GM23338 (cell line): ENCODE results near the gene SLX9. TPM values are rescaled to one million over a fixed set of nuclear protein-coding genes. Genes with fewer than 3 reads are reported as not detected.

ENCODE experiments used
- ATAC-seq: fragments of 200-7000 bp; cut with Tn5 transposase; 3 replicates; pipeline ENCODE4 v1.9.1; 2020
- DNase-seq: peaks from one replicate; pipeline ENCODE4 v3.0.0-alpha.2; 2015; ENCODE audit warnings: low spot score
- H2AFZ ChIP-seq: fragments of 200-600 bp; sonication (generic); 2 replicates; pipeline ENCODE4 v1.8.0; 2016; ENCODE audit warnings: antibody characterized with exemption, mild to moderate bottlenecking, moderate library complexity
- H3F3A ChIP-seq: fragments of 200-600 bp; sonication (generic); replicated peaks from 2 replicates; pipeline ENCODE4 v1.8.0; 2017; ENCODE audit warnings: antibody characterized with exemption, mixed run types, low read depth
- H3K27ac ChIP-seq: fragments of 200-600 bp; sonication (generic); 2 replicates; pipeline ENCODE4 v1.6.1; 2016; ENCODE audit warnings: low read depth
- H3K27me3 ChIP-seq: fragments of 200-600 bp; sonication (generic); 2 replicates; pipeline ENCODE4 v1.8.0; 2016; ENCODE audit warnings: mild to moderate bottlenecking, mixed run types, moderate library complexity; ENCODE audit not compliant: insufficient read depth
- H3K36me3 ChIP-seq: fragments of 200-600 bp; sonication (generic); 2 replicates; pipeline ENCODE4 v1.8.0; 2016; ENCODE audit warnings: mild to moderate bottlenecking; ENCODE audit not compliant: insufficient read depth
- H3K4me1 ChIP-seq: fragments of 200-600 bp; sonication (generic); 2 replicates; pipeline ENCODE4 v1.8.0; 2016; ENCODE audit warnings: mild to moderate bottlenecking, moderate library complexity; ENCODE audit not compliant: insufficient read depth
- H3K4me2 ChIP-seq: fragments of 200-600 bp; sonication (generic); 2 replicates; pipeline ENCODE4 v1.7.1; 2017; ENCODE audit warnings: mixed run types
- H3K4me3 ChIP-seq: fragments of 200-600 bp; sonication (generic); 2 replicates; pipeline ENCODE4 v1.6.1; 2016; ENCODE audit warnings: mixed run types
- H3K79me2 ChIP-seq: fragments of 200-600 bp; sonication (generic); replicated peaks from 2 replicates; pipeline ENCODE4 v1.8.0; 2017; ENCODE audit warnings: mild to moderate bottlenecking; ENCODE audit not compliant: insufficient read depth
- H3K9me2 ChIP-seq: fragments of 200-600 bp; sonication (generic); 2 replicates; pipeline ENCODE4 v1.8.0; 2017; ENCODE audit not compliant: insufficient read depth
- H4K20me1 ChIP-seq: fragments of 200-600 bp; sonication (generic); replicated peaks from 2 replicates; pipeline ENCODE4 v1.8.0; 2017; ENCODE audit warnings: mild to moderate bottlenecking; ENCODE audit not compliant: insufficient read depth
- H3K27ac Mint-ChIP-seq: 2 replicates; pipeline ENCODE4 v1.8.0; 2020; ENCODE audit warnings: inconsistent platforms, mild to moderate bottlenecking, moderate library complexity, mixed read lengths
- H3K27me3 Mint-ChIP-seq: 3 replicates; pipeline ENCODE4 v1.8.0; 2022; ENCODE audit warnings: low read depth, mild to moderate bottlenecking, moderate library complexity, mixed read lengths, inconsistent platforms; ENCODE audit not compliant: insufficient read depth, poor library complexity
- H3K36me3 Mint-ChIP-seq: 3 replicates; pipeline ENCODE4 v1.8.0; 2021; ENCODE audit warnings: low read depth, mild to moderate bottlenecking, inconsistent platforms, moderate library complexity, mixed read lengths
- H3K4me1 Mint-ChIP-seq: 3 replicates; pipeline ENCODE4 v1.8.0; 2020; ENCODE audit warnings: mild to moderate bottlenecking, inconsistent platforms, mixed read lengths
- H3K4me3 Mint-ChIP-seq: 3 replicates; pipeline ENCODE4 v1.8.0; 2021; ENCODE audit warnings: moderate library complexity, mild to moderate bottlenecking, inconsistent platforms, mixed read lengths
- H3K9me3 Mint-ChIP-seq: 3 replicates; pipeline ENCODE4 v1.8.0; 2020; ENCODE audit warnings: moderate library complexity, mild to moderate bottlenecking, inconsistent platforms, mixed read lengths
- CREB1 ChIP-seq: fragments of 250-450 bp; sonication (Bioruptor Pico); IDR thresholded peaks from 2 replicates; pipeline ENCODE4 v1.5.0; 2020; ENCODE audit warnings: low read depth, mild to moderate bottlenecking, moderate library complexity
- CTCF ChIP-seq, 2 experiments: fragments of 200-600 bp in 1 of 2; sonication (generic) in 1 of 2; conservative IDR thresholded peaks; 2 replicates each; pipeline versions ENCODE4 v1.5.1 to v1.6.1; 2016 to 2017; ENCODE audit warnings: antibody characterized with exemption in 2 of 2, low read depth in 2 of 2, mild to moderate bottlenecking in 2 of 2, moderate library complexity in 1 of 2
- ETS1 ChIP-seq: IDR thresholded peaks from 2 replicates; pipeline ENCODE4 v1.6.1; 2016; ENCODE audit warnings: antibody characterized with exemption
- EZH2 ChIP-seq: fragments of 200-600 bp; sonication (generic); IDR thresholded peaks from one replicate; pipeline ENCODE4 v1.8.0; 2017; ENCODE audit warnings: antibody characterized with exemption, mild to moderate bottlenecking, low read depth; ENCODE audit not compliant: unreplicated experiment
- EZH2phosphoT487 ChIP-seq: fragments of 200-600 bp; sonication (generic); IDR thresholded peaks from one replicate; pipeline ENCODE4 v1.8.1; 2018; ENCODE audit warnings: antibody characterized with exemption; ENCODE audit not compliant: unreplicated experiment
- POLR2AphosphoS5 ChIP-seq: IDR thresholded peaks from 2 replicates; pipeline ENCODE4 v1.6.1; 2016; ENCODE audit warnings: antibody characterized with exemption, low read depth
- STAT1 ChIP-seq: IDR thresholded peaks from one replicate; pipeline ENCODE4 v1.6.1; 2016; ENCODE audit warnings: antibody characterized with exemption; ENCODE audit not compliant: unreplicated experiment
- ZNF114 ChIP-seq: fragments of 250-450 bp; sonication (Bioruptor Pico); IDR thresholded peaks from 2 replicates; pipeline ENCODE4 v1.5.0; 2020; ENCODE audit warnings: mild to moderate bottlenecking, moderate library complexity
- ZNF331 ChIP-seq: fragments of 250-450 bp; sonication (Bioruptor Pico); IDR thresholded peaks from 2 replicates; pipeline ENCODE4 v1.5.0; 2020; ENCODE audit warnings: low read depth, mild to moderate bottlenecking, moderate library complexity
- ZNF462 ChIP-seq: fragments of 250-450 bp; sonication (Bioruptor Pico); IDR thresholded peaks from 2 replicates; pipeline ENCODE4 v1.5.0; 2020; ENCODE audit warnings: mild to moderate bottlenecking, moderate library complexity
- polyA plus RNA-seq: library from polyadenylated mRNA; unstranded; fragments of >200 nt; fragmentation: Nextera tagmentation; extraction: Ambion mirVana; gene quantifications from 2 replicates; pipeline ENCODE4 v1.2.1, GENCODE V29; 2016
- total RNA-seq: library from RNA; depleted of rRNA; stranded (reverse); fragments of >200 nt; shearing (Covaris generic); gene quantifications from 2 replicates; pipeline ENCODE4 v1.2.3, GENCODE V29; 2014

Gene SLX9
- total and polyA plus RNA-seq, 2 experiments from 2014 or later, result 41.5 to 46.9 TPM

GRCh38 chr21:44899768-44900558 lies 39.9 kb upstream of the SLX9 start:
- TF ChIP-seq STAT1 (no peak), POLR2AphosphoS5 (no peak), CREB1 (CRISPR knock-in tag) (no peak), ZNF462 (CRISPR knock-in tag) (no peak), CTCF (conservative IDR thresholded peaks at IDR 0.05; ENCODE audit: low read depth in 2 of 2) (no peak), ZNF331 (no peak), EZH2 (no peak), ZNF114 (no peak), ETS1 (no peak), EZH2phosphoT487 (no peak)
- DNase-seq, result no peak
- Mint-ChIP-seq H3K4me3 (no peak overlapping the region), H3K27me3 (peaks cover 16% of the 10 kb centered on the region), H3K27ac (no peak overlapping the region), H3K36me3 (no peaks in the 10 kb centered on the region; the same call in 2 of the 3 replicates), H3K9me3 (no peaks in the 10 kb centered on the region; the same call in 2 of the 3 replicates), H3K4me1 (peaks cover 7% of the 10 kb centered on the region)
- H3K27ac ChIP-seq, result no peak overlapping the region
- H3K4me2 ChIP-seq, result no peak overlapping the region
- H3K9me2 ChIP-seq, result no peaks in the 10 kb centered on the region
- no peaks in the 10 kb centered on the region for H3K27me3 ChIP-seq
- no peak overlapping the region for H3K4me3 ChIP-seq
- peak; percentile 9; the same call in 2 of the 3 replicates for ATAC-seq
- H3K36me3 ChIP-seq, result no peaks in the 10 kb centered on the region
- H2AFZ ChIP-seq, result 0 out of 2 replicates have a peak overlapping the region, but pooled peaks have one; percentile 66
- no peaks in the 10 kb centered on the region for H4K20me1 ChIP-seq
- H3F3A ChIP-seq, result peaks cover 9% of the 10 kb centered on the region
- no peaks in the 10 kb centered on the region for H3K4me1 ChIP-seq
- H3K79me2 ChIP-seq, result no peaks in the 10 kb centered on the region
